Ishikawa (cell line): ENCODE measurements around the gene FKBP2.

Experiments used
- CEBPB ChIP-seq: IDR thresholded peaks from 2 replicates; pipeline ENCODE4 v1.6.1; 2012
- CREB1 ChIP-seq: IDR thresholded peaks from 2 replicates; pipeline ENCODE4 v1.6.1; 2012; ENCODE audit warnings: low read depth
- EGR1 ChIP-seq: IDR thresholded peaks from 2 replicates; pipeline ENCODE4 v1.6.1; 2012
- EP300 ChIP-seq: IDR thresholded peaks from 2 replicates; pipeline ENCODE4 v1.6.1; 2012; ENCODE audit warnings: borderline replicate concordance
- FOXM1 ChIP-seq: IDR thresholded peaks from 2 replicates; pipeline ENCODE4 v1.6.1; 2012; ENCODE audit warnings: low read depth, borderline replicate concordance
- NFIC ChIP-seq: IDR thresholded peaks from 2 replicates; pipeline ENCODE4 v1.6.1; 2012
- RAD21 ChIP-seq: IDR thresholded peaks from 2 replicates; pipeline ENCODE4 v1.6.1; 2012; ENCODE audit warnings: low read depth
- TAF1 ChIP-seq: IDR thresholded peaks from 2 replicates; pipeline ENCODE4 v1.6.1; 2012; ENCODE audit warnings: low read depth, mild to moderate bottlenecking
- TCF12 ChIP-seq: IDR thresholded peaks from 2 replicates; pipeline ENCODE4 v1.6.1; 2012; ENCODE audit warnings: low read depth
- TEAD4 ChIP-seq: IDR thresholded peaks from 2 replicates; pipeline ENCODE4 v1.6.1; 2012
- YY1 ChIP-seq: IDR thresholded peaks from 2 replicates; pipeline ENCODE4 v1.6.1; 2012; ENCODE audit warnings: low read depth
- ZBTB7A ChIP-seq: IDR thresholded peaks from 2 replicates; pipeline ENCODE4 v1.6.1; 2012; ENCODE audit warnings: low read depth
- TF ChIP-seq, protein P1 (sequence below): IDR thresholded peaks from 2 replicates; pipeline ENCODE4 v1.6.1; 2012; ENCODE audit warnings: low read depth, mild to moderate bottlenecking
- TF ChIP-seq, protein P2 (sequence below): IDR thresholded peaks from 2 replicates; pipeline ENCODE4 v1.6.1; 2012
- TF ChIP-seq, protein P3 (sequence below): IDR thresholded peaks from 2 replicates; pipeline ENCODE4 v1.6.1; 2012

The FKBP2 gene

GRCh38 chr11:64237484-64237951, 3.4 kb upstream of the FKBP2 start:
- TF ChIP-seq FOXM1 (no peak), CEBPB (no peak), YY1 (no peak), TEAD4 (no peak), RAD21 (no peak), EP300 (no peak), NFIC (no peak), TAF1 (no peak), CREB1 (no peak), TCF12 (no peak), ZBTB7A (no peak), EGR1 (no peak)
- TF ChIP-seq, protein P1, sequence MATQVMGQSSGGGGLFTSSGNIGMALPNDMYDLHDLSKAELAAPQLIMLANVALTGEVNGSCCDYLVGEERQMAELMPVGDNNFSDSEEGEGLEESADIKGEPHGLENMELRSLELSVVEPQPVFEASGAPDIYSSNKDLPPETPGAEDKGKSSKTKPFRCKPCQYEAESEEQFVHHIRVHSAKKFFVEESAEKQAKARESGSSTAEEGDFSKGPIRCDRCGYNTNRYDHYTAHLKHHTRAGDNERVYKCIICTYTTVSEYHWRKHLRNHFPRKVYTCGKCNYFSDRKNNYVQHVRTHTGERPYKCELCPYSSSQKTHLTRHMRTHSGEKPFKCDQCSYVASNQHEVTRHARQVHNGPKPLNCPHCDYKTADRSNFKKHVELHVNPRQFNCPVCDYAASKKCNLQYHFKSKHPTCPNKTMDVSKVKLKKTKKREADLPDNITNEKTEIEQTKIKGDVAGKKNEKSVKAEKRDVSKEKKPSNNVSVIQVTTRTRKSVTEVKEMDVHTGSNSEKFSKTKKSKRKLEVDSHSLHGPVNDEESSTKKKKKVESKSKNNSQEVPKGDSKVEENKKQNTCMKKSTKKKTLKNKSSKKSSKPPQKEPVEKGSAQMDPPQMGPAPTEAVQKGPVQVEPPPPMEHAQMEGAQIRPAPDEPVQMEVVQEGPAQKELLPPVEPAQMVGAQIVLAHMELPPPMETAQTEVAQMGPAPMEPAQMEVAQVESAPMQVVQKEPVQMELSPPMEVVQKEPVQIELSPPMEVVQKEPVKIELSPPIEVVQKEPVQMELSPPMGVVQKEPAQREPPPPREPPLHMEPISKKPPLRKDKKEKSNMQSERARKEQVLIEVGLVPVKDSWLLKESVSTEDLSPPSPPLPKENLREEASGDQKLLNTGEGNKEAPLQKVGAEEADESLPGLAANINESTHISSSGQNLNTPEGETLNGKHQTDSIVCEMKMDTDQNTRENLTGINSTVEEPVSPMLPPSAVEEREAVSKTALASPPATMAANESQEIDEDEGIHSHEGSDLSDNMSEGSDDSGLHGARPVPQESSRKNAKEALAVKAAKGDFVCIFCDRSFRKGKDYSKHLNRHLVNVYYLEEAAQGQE, result no peak
- TF ChIP-seq, protein P2, sequence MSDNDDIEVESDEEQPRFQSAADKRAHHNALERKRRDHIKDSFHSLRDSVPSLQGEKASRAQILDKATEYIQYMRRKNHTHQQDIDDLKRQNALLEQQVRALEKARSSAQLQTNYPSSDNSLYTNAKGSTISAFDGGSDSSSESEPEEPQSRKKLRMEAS, result no peak
- TF ChIP-seq, protein P3, sequence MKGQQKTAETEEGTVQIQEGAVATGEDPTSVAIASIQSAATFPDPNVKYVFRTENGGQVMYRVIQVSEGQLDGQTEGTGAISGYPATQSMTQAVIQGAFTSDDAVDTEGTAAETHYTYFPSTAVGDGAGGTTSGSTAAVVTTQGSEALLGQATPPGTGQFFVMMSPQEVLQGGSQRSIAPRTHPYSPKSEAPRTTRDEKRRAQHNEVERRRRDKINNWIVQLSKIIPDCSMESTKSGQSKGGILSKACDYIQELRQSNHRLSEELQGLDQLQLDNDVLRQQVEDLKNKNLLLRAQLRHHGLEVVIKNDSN, result no peak

DNA sequence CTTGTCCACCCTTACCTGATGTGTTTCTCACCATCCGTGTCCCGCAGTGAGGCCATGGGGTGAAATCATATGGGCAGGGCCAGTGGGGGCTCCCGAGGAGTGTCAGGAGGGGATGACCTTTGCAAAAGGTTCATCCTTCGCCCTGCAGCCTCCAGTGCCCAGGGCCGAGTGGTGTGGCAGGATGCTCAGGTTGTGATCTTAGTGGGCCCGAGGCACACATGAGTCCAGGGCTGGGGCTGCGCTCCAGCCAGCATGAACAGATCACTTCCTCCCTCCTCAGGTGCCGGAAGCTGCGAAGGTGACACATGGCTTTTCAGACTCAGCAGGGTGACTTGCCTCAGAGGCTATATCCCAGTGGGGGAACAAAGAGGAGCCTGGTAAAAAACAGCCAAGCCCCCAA, 2.8 kb upstream of the FKBP2 start:
- TF ChIP-seq FOXM1 (no peak), NFIC (no peak), YY1 (no peak), TCF12 (no peak), RAD21 (no peak), ZBTB7A (no peak), CREB1 (no peak), TAF1 (no peak), TEAD4 (no peak), EGR1 (no peak), EP300 (no peak), CEBPB (no peak)
- TF ChIP-seq, protein P3, result no peak
- TF ChIP-seq, protein P1, result no peak
- TF ChIP-seq, protein P2, result no peak

- TF ChIP-seq NFIC (no peak), CREB1 (no peak), ZBTB7A (no peak), RAD21 (no peak), TAF1 (no peak), CEBPB (no peak), EP300 (no peak), EGR1 (no peak), TCF12 (no peak), YY1 (no peak), TEAD4 (no peak), FOXM1 (no peak)
- TF ChIP-seq, protein P2, result no peak
- TF ChIP-seq, protein P3, result no peak
- TF ChIP-seq, protein P1, result no peak
These were observed 1.9 kb upstream of the FKBP2 start for GRCh38 chr11:64238999-64239398.
